Stomach (tissue), 9 donors: ENCODE measurements around the gene CGB7. TPM values are rescaled to one million over a fixed set of nuclear protein-coding genes. Genes with fewer than 3 reads are reported as not detected.

Experiments
- DNase-seq, 2 donors: peaks; one replicate each; pipeline versions ENCODE4 v3.0.0 to v3.0.0-alpha.2; 2013 to 2019
- H3K27ac ChIP-seq, 5 donors: fragments of 200-600 bp in 4 of 5; sonication (generic) in 4 of 5; one replicate each; pipeline ENCODE4 v1.5.1; 2013 to 2019; ENCODE audit warnings: mild to moderate bottlenecking in 1 of 5, moderate library complexity in 1 of 5
- H3K27me3 ChIP-seq, 3 donors: fragments of 200-600 bp; sonication (generic); one replicate each; pipeline ENCODE4 v1.5.1; 2017 to 2019; ENCODE audit warnings: mixed run types in 1 of 3
- H3K36me3 ChIP-seq, 4 donors: fragments of 200-600 bp; sonication (generic); 1 replicate in 3 of 4; 2 replicates in 1 of 4; pipeline ENCODE4 v1.5.1; 2016 to 2019
- H3K4me1 ChIP-seq, 4 donors: fragments of 200-600 bp; sonication (generic); one replicate each; pipeline ENCODE4 v1.5.1; 2016 to 2019
- H3K4me3 ChIP-seq, 4 donors: fragments of 200-600 bp; sonication (generic) in 3 of 4; one replicate each; pipeline ENCODE4 v1.5.1; 2016 to 2019; ENCODE audit warnings: mild to moderate bottlenecking in 1 of 4
- H3K9me3 ChIP-seq, 4 donors: fragments of 200-600 bp; sonication (generic); one replicate each; pipeline ENCODE4 v1.5.1; 2016 to 2019
- CTCF ChIP-seq, 7 experiments: fragments of 450-650 bp in 4 of 7; fragments of 200-600 bp in 3 of 7; sonication (generic) in 3 of 7; IDR thresholded peaks; one replicate each; pipeline ENCODE4 v1.5.1; 2016 to 2019; ENCODE audit warnings: antibody characterized with exemption in 7 of 7, control low read depth in 2 of 7, mild to moderate bottlenecking in 1 of 7
- EP300 ChIP-seq: sonication (generic); formaldehyde crosslinking; IDR thresholded peaks from one replicate; pipeline ENCODE4 v1.6.1; 2017; ENCODE audit warnings: antibody characterized with exemption
- POLR2A ChIP-seq, 4 donors: fragments of 450-650 bp; IDR thresholded peaks; one replicate each; pipeline ENCODE4 v1.6.1; 2016; ENCODE audit warnings: antibody characterized with exemption in 4 of 4, control low read depth in 2 of 4, mild to moderate bottlenecking in 1 of 4, moderate library complexity in 1 of 4
- POLR2AphosphoS5 ChIP-seq, 3 donors: sonication (generic); formaldehyde crosslinking; IDR thresholded peaks; one replicate each; pipeline ENCODE4 v1.6.1; 2016; ENCODE audit warnings: antibody characterized with exemption in 3 of 3
- WGBS, 5 donors: extraction: QIAGEN DNeasy Blood & Tissue Kit in 3 of 5; methylation state at CpG; one replicate each; pipeline versions ENCODE4 v1.1.5 to v1.1.7; 2013 to 2018; 5-methylcytosine and 5-hydroxymethylcytosine counted together
- intact Hi-C: fragments of 100-400 bp; cut with DNase I; formaldehyde crosslinking; loops from one replicate; pipeline ENCODE4 v1.15.1; 2023; ENCODE audit warnings: low total_unique reads
- polyA plus RNA-seq, 3 donors: library from polyadenylated mRNA; stranded (reverse); fragments of 200-250 nt; gene quantifications; one replicate each; pipeline ENCODE4 v1.2.3, GENCODE V29; 2013
- total RNA-seq, 5 donors: library from RNA; depleted of rRNA; stranded (reverse); fragments of >200 nt; gene quantifications; one replicate each; pipeline versions ENCODE4 v1.1.0 to v1.2.3, GENCODE V29; 2014 to 2016
- donor health status: healthy with polysubstance abuse.
- donor health status: Bipolar disorder and iron deficiency.
- donor health status: healthy.

Gene CGB7
- total and polyA plus RNA-seq, 8 donors: 3.8 TPM; not detected in 7

- TF ChIP-seq CTCF (IDR thresholded peaks at IDR 0.05) (no peak), EP300 (no peak), POLR2AphosphoS5 (IDR thresholded peaks at IDR 0.05) (no peak), POLR2A (IDR thresholded peaks at IDR 0.05) (no peak)
- no peaks in the 10 kb centered on the region for H3K36me3 ChIP-seq
- H3K9me3 ChIP-seq: no peaks in the 10 kb centered on the region
- no peak for DNase-seq
- H3K4me1 ChIP-seq: peaks cover 8 to 14% (median 13%) of the 10 kb centered on the region in 4 donors
- no peak overlapping the region for H3K27ac ChIP-seq
- intact Hi-C loops: no loop called here
- peak overlapping the region in 1 of 4 donors; percentile 39 for H3K4me3 ChIP-seq
- 40 to 53% (median 48%) methylated on average over 7 to 10 of the region's 10 CpGs for WGBS, 5 donors
- H3K27me3 ChIP-seq: peaks cover 0 to 100% (median 37%) of the 10 kb centered on the region in 3 donors
These were observed 6.6 kb upstream of the CGB7 start for GRCh38 chr19:49064029-49064629.

GRCh38 chr19:49061445-49061844 is 3.9 kb upstream of the CGB7 start:
- no peak for DNase-seq
- 51 to 70% (median 53%) methylated on average over 19 to 25 of the region's 25 CpGs for WGBS, 5 donors
- Histone ChIP-seq H3K36me3 (no peaks in the 10 kb centered on the region), H3K4me1 (peaks cover 24 to 33% (median 31%) of the 10 kb centered on the region in 4 donors), H3K4me3 (no peak overlapping the region), H3K27me3 (peaks cover 0 to 100% (median 64%) of the 10 kb centered on the region in 3 donors), H3K27ac (no peak overlapping the region), H3K9me3 (no peaks in the 10 kb centered on the region)
- intact Hi-C loops: no loop called here
- TF ChIP-seq EP300: no peak
- no peak for TF ChIP-seq POLR2AphosphoS5 (IDR thresholded peaks at IDR 0.05)
- TF ChIP-seq CTCF (IDR thresholded peaks at IDR 0.05): no peak
- no peak for TF ChIP-seq POLR2A (IDR thresholded peaks at IDR 0.05)

- Histone ChIP-seq H3K36me3 (no peaks in the 10 kb centered on the region), H3K9me3 (no peaks in the 10 kb centered on the region), H3K4me3 (no peak overlapping the region), H3K27me3 (peaks cover 0 to 99% (median 63%) of the 10 kb centered on the region in 3 donors), H3K27ac (no peak overlapping the region), H3K4me1 (peaks cover 28 to 38% (median 35%) of the 10 kb centered on the region in 4 donors)
- intact Hi-C loops: no loop called here
- TF ChIP-seq EP300: no peak
- TF ChIP-seq POLR2AphosphoS5 (IDR thresholded peaks at IDR 0.05): no peak
- TF ChIP-seq CTCF (IDR thresholded peaks at IDR 0.05): no peak
- TF ChIP-seq POLR2A (IDR thresholded peaks at IDR 0.05): no peak
- no peak for DNase-seq
- WGBS, 5 donors: 88 to 100% (median 96%) methylated on average over 2 of the region's 2 CpGs
These were observed 3.5 kb upstream of the CGB7 start for GRCh38 chr19:49061000-49061399.

DNA sequence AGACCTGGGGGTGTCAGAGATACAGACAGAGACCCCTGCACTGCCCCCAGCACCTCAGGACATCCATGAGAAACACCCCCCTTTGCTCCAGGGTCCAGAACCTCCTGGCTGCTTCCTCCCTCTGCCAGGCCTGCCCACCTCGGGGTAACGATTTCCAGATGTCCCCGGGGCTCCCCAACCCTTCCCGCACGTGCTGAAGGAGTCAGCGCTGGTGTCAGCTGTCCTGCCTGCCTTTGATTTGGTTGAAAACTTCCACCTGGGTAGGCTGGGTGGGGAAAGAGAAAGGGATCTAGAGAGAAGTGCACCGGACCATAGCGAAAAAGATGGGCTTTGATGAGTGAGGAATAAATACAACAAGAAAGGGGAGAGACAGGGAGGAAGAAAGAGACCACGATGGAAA is 1.5 kb upstream of the CGB7 start:
- no peak for TF ChIP-seq EP300
- no peak for TF ChIP-seq POLR2AphosphoS5 (IDR thresholded peaks at IDR 0.05)
- no peak for TF ChIP-seq CTCF (IDR thresholded peaks at IDR 0.05)
- no peak for TF ChIP-seq POLR2A (IDR thresholded peaks at IDR 0.05)
- Histone ChIP-seq H3K36me3 (no peaks in the 10 kb centered on the region), H3K9me3 (no peaks in the 10 kb centered on the region), H3K4me1 (peaks cover 24 to 29% (median 25%) of the 10 kb centered on the region in 4 donors), H3K27me3 (peaks cover 0 to 89% (median 52%) of the 10 kb centered on the region in 3 donors), H3K27ac (no peak overlapping the region), H3K4me3 (no peak overlapping the region)
- no peak for DNase-seq
- intact Hi-C loops: no loop called here
- 56 to 73% (median 60%) methylated on average over 9 of the region's 9 CpGs for WGBS, 5 donors
